ENCODE measurements around the gene LIN7A.
"Not testable (repeated sequence)": the region's sequence is repeated elsewhere in the genome, so short reads cannot be mapped to it uniquely, and the experiment has no call there.

Gene LIN7A

DNA sequence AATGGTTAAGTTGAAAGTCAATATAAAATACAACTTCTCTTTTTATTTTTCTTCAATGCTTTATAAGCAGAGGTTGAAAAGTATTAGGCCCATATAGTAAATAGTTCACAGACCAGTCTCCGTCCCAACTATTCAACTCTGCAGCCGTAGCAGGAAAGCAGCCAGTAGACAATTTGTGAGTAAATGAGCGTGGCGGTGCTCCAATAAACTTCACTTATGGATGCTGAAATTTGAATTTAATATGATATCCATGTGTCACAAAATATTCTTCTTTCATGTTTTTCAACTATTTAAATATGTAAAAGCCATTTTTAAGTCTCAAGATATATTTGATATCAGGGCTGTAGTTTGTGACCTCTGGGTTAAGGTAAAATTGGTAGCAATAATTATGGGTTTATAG is 17.7 kb downstream of the LIN7A start:
- no peak for DNase-seq (ENCODE audit: low spot score)

DNA sequence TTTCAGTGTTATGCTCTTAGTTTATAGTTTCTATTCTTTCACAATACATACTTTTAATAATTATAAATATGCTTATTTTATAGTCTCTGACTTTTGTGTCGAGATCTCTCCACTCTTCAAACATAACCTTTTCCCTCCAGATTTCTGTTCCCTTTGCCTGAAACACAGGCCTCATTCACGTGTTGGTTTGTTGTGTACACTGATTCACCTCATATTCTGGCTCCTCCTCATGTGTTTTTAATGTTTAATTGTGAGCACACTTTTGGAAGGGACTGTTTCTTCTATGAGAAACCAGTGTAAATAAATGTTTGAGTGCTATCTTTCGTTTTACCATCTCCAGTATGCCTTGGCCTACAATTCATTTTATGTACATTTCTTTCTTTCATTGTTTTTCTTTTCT is 20.1 kb downstream of the LIN7A start:
- no peak for DNase-seq (ENCODE audit: low spot score)

DNA sequence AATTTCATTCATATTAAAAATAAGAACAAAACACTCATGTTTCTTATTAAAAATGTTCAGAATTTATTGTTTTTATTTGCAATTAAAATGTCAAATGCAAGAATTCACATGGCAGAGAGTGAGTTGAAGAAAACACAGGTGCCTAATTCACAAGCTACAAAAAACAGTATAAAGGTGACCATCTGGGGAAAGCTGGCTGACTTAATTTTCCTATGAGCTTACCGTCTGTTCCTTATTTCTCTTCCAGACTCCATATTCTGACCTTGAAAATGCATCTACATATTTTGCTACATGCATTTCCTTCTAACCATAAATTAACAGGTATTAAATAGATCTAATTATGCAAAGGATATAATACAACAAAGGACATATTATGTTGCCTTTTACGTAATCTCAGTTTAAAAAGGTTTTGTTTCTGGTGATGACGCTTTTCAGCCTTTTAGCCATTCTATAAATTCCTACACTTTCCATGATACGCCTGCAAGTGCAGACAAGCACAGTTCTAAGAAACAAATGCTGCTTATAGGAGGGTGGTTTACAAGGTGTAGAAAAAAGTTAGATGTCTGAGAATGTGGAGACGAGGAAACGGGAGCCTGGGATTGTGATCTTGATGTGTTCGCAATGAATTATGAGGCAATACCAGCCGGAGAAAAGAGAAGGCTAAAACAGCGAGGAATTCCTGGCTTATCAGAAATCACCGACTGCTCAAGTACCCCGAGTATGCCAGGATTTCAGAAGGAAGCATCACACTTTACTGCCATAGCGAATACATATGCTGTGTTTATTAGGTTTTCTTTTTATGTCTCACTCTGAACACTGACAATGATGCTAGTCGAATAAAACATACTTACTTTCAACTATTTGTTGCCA is 24.6 kb downstream of the LIN7A start:
- DNase-seq (ENCODE audit: low spot score), result no peak

DNA sequence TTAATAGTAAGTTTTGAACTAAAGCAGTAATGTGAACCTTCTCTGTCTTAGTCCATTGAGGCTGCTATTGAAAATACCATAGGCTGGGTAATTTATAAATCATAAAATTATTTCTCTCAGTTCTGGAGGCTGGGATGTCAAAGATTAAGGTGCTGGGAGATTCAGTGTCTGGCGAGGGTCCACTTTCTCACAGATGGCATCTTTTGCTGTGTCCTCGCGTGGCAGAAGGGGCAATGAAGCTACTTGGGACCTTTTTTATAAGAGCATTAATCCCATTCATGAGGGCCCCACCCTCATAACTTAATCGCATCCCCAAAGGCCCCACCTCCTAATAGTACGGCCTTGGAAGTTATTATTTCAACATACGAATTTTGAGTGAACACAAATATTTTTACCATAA is 28.4 kb downstream of the LIN7A start:
- DNase-seq (ENCODE audit: low spot score), result no peak

DNA sequence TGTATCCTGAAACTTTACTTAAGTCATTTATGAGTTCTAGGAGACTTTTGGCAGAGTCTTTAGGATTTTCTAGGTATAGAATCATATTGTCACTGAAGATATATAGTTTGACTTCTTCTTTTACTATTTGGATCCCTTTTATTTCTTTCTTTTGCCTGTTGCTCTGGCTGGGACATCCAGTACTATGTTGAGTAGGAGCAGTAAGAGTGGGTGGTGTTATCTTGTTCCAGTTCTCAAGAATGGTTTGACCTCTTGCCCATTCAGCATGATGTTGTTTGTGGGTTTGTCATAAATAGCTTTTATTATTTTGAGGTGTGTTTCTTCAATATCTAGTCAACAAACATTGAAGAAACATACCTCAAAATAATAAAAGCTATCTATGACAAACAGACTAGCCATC is 35.0 kb downstream of the LIN7A start:
- DNase-seq (ENCODE audit: low spot score), result no peak

DNA sequence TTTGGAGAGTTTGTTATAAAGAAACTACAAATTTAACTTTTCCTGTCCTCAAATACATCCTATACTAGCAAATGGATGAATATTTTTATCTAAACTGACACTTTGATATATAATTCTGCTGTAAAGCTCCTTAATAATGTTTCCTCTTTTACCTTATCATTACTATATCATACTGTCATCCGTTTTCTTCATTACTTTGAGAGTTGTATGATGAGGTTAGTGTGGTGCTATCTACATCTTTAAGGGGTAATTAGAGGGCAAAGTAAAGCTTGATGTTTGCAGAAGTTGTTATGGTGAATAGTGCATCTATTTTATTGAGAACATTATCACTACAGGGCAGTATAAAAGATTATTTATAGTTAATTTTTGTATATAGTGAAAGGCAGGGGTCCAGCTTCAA is 36.1 kb downstream of the LIN7A start:
- no peak for DNase-seq (ENCODE audit: low spot score)

DNA sequence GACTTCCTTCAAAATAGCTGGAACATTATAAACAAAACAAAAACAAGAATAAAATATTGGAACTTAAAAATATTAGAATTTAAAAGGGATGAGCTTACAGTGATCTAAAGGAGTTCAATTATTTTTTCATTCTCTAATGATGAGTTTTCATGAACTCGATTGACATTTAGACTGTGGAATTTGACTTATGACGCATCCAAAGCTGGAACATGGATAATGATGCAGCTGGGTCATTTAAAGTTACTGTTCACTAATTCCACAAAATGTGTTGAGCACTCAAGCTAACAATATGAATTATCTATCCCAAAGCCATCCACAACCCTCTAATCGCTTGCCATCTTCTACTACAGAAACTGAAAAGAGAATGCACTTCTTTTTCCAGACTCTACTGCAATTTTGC is 42.5 kb downstream of the LIN7A start:
- DNase-seq (ENCODE audit: low spot score), result no peak

DNA sequence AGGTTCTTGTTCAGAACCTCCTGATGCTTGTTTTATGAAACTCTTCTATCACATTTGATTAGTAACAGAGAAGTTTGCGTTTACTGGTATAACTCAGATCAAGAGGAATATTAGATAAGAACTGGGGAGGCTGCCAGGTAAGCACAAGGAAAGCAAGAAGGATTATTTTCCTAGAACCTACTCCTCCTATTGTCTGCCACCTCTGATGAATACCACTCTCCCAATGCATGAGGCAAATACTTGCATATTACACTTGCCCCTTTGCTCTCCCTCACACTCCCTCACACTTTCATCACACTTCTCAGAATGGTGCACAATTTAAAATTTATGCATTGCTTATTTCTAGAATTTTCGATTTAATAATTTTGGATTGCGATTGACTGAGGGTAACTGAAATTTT is 43.6 kb downstream of the LIN7A start:
- DNase-seq (ENCODE audit: low spot score), result no peak

DNA sequence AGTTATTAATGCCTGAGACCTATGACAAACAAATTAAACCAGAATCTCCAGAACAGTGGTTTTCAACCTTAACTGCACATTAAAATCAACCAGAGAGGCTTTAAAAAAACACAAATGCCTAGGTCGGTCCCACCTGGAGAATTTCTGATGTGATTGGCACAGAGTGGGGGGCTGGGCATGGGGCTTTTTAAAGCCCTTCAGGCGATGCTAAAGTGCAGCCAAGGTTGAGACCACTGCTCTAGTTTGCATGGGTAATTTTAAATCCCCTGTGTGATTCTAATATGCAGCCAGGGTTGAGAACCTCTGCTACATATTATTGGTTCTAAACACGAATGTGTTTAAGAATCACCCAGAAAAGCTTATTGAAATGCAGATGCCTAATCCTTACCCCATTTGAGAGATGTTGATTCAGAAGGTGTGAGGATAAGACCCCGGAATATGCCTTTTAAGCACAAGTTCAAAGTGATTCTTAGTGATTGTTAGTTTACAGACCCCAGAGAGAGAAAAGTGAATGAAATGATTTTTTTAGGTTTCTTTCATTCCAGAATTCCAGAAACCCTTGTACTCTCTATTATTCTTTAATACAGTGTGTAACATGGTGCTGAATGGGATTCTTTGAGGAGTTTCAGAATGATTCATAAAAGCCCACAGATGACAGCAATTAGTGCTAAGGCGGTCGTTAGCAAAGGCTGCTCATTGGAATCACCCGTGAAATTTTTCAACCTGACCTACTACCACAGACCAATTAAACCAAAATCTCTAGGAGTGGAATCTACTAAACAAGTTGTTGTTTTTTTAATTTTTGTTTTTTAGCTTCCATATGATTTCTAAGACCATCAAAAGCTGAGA is 44.9 kb downstream of the LIN7A start:
- peak; percentile 60 for DNase-seq (ENCODE audit: low spot score)

DNA sequence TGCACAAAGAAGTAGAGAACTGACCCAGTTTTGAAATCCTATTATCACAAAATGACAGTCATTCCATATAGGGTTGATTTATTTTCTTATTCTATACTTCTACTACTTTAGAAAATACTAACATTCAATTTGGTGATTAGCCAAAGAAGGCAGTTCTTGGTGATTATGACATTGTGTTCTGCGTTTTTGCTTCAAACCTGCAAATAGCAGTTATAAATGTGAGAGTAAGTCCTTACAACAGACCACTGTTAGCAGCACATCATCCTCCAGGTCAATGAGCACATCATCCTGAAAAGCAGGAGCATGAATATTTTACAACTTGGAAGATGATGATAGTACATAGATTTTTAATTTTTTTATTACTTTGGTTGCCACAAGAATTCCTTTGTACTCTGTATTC is 53.1 kb downstream of the LIN7A start:
- DNase-seq (ENCODE audit: low spot score), result no peak

DNA sequence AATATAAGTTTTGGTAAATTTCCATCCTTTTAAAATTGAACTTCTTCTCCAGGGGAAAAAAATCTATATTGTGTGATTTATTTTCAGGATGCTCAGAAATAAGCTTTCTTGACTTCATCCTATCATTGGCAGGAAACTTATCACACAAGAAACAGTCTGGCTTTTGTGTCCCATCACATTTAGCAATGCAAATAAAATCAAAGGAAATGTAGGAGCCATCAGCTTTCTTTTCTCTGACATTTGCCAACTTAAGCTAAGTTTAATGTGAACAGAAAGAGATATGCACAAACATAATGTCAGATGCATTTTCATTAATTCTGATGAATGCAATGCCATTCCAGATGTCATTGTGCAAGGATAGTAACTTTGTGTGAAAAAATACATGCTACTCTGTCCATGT is 56.6 kb downstream of the LIN7A start:
- DNase-seq (ENCODE audit: low spot score), result no peak

DNA sequence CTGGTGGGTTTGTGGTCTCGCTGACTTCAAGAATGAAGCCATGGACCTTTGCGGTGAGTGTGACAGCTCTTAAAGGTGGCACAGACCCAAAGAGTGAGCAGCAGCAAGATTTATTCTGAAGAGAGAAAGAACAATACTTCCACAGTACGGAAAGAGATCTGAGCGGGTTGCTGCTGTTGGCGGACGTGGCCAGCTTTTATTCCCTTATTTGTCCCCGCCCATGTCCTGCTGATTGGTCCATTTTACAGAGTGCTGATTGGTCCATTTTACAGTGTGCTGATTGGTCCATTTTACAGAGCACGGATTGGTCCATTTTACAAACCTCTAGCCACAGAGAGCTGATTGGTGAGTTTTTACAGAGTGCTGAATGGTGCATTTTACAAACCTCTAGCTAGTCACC is 59.3 kb downstream of the LIN7A start:
- not testable (repeated sequence) for DNase-seq (ENCODE audit: low spot score)

DNA sequence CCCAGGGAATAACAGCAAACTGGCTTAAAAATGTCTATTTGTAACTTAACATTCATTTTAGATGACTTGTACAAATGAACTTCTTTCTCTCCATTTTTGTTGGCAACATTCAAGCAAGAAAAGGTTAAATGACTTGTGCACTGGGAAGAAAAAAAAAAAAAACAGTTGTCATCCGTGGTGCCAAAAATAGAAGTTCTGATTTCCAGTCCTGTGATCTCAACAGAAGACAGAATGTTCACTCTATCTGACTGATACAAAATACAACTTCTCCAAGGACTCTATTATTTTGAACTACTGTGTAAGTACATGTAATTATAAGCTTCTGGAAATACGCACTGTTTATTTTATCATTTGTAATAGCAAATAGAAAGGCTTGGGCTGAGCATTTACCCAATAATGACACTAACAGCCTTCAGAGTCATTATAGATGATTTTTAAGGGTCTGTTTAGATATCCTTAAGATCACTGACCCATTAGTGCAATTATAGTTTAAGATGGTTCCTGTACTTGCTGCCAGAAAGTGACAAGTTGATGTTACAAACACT is 59.9 kb downstream of the LIN7A start:
- no peak for DNase-seq (ENCODE audit: low spot score)

DNA sequence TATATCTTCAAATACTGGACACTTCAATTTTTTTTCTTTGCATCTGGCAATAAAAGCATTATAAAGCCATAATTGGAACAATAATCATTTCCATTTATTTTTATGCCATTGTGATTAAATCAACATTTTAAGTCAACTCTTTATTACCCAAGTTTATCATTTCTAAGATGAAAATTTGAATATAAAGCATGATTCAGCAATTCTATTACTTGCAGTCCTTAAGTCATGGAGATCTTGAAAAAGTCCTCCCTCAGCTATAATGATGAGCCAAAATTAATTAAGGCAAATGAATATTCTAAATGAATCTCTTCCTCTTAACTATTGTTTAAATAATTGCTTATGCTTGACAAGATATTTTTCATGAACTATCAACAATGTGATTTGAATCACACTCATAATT is 65.7 kb downstream of the LIN7A start:
- no peak for DNase-seq (ENCODE audit: low spot score)

DNA sequence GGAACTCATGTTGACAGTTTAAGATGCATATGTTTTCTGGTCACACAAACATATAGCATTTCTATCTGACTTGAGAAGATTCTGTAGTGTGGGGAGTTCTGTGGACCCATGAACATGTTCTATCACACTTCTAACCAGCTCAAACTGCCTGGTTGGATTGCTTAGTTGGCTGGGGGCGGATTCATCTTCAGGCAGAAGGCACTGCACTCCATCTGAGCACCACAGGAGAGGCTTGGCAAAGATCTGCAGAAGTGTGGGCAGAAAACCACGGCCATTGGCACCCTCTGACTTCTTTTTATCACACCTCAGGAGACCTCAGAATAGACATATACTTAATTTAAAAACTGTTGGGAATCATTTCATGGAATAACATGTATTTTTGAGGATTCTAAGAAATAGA is 68.5 kb downstream of the LIN7A start:
- no peak for DNase-seq (ENCODE audit: low spot score)

DNA sequence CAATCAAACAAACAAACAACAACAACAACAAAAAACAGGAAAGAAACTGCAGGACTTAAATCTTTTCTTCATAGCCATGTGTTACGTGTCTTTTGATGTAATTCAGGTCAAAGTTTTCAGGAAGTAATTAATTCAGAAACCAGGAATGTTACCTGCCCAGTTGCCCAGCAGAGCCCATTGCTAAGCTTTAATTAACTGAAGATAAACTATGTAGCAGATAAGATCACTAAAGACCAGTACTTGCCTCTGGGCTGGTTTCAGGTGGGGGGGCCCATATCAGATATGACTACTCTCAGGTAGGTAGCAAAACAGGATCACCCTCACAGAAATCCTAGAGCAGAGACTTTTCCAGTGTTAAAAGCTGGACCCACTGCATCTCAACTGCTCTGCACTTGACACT is 69.2 kb downstream of the LIN7A start:
- no peak for DNase-seq (ENCODE audit: low spot score)

DNA sequence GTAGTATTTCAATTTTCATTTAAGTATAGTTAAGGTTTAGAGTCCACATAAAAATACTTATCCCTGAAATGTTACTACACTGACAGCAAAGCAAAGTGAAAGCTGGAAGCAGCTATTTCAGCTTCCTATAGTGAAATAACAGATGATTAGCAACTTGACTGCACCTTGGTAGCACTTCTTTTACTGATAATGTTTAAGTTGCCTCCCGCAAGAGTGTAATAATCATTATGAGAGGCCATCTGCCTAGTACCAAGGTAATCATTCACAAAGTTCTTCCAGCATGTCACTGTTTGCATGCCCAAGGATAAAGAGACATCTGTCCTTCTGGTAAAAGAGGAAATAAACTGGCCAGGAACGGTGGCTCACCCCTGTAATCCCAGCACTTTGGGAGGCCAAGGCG is 69.8 kb downstream of the LIN7A start:
- no peak for DNase-seq (ENCODE audit: low spot score)

DNA sequence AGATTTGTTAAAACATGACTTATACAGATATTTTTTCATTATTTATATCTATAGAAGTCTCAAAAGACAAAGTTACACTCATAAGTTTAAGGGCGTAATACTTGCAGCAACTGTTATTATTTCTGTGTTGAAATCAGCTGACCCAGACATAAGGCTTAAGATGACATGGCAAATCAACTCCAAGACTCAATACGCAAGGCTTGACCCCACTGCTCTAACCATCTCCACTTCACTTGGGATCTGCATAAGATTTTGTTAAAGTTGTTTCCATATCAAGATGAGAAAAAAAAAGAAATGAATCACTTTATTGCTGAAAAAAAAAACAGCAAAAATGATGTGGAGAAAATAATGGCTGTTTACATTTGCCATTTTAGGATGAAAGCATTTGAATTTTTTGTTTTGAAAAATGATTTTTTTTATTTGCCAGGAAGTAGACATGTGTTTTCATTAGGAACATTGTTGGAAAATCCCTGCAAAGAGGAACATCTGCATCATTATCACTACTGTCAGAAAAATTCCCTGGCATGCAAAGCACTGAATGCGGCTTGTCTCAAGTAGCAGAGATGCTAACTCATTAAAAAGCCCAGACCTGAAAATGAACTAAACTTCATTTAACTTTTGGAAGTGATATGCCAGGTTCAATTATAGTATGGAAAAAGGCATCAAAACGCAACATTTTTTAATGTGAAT is 73.5 kb downstream of the LIN7A start:
- DNase-seq (ENCODE audit: low spot score), result no peak

DNA sequence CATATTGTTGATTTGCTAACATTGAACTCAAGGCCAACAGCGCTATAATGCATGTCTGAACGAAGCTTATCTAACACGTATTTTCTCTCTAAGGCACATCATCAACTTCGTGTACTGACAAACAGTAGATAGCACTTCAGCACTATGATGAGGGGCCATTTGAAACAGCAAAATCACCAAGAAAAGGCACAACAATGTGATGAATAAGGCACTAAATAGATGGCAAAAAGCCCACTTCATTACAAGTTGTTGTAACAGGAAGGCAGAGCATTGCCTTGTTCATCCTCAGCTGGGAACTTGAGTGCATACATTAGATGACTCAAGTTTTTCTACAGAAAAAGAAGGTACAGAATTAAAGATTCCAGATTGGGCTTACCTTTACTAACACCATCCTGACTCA is 75.2 kb downstream of the LIN7A start:
- no peak for DNase-seq (ENCODE audit: low spot score)

DNA sequence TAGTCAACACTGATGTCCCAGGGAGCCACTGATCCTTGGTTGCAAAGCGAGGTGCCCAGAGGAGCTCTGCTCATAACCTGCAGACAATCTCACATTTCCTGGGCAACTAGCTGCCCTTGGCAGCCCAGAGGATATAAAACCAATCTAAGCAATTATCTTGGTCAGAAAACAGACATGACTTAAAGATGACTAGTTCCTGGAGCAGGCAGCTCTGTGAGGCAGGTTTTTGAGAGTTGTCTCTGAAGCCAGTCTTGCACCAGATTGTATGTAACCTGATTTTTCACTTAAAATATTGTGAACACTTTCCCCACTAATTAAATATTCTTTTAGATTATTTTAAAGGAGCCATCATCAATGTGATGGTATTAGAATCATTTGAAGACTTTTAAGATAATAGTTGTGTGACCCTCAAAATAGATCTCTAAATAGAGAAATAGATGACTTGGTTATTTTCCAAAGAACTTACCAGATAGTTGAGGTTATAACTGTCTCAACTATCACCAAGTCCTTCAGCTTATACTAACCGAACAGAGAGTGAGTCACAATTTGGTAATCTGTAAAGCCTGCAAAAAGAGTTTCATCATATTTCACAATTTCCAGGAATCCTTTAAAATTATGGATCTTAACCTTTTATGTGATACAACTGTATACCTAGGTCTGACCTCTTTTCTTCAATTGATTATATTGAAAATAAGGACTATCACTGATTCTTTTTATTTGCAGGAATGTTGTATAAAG is 75.9 kb downstream of the LIN7A start:
- DNase-seq (ENCODE audit: low spot score), result no peak

DNA sequence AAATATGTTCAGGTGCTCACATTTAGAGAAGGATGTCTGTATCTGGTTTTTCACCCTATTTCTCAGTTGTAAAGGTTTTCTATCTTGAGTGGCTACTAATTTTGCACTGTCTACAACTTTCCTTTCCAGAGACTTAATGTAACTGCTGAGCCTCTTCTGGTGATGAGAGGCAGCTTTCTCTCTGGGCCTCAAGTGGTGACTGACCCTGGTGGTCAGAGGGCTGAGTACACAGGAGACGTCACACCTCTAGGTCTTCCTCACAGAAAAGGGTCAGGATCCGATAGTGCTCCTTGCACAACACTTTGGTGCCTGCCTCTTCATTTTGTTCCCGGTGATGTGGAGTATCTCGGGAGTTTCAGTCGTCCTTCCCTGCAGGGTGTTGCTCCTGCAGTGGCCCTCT is 76.8 kb downstream of the LIN7A start:
- no peak for DNase-seq (ENCODE audit: low spot score)

DNA sequence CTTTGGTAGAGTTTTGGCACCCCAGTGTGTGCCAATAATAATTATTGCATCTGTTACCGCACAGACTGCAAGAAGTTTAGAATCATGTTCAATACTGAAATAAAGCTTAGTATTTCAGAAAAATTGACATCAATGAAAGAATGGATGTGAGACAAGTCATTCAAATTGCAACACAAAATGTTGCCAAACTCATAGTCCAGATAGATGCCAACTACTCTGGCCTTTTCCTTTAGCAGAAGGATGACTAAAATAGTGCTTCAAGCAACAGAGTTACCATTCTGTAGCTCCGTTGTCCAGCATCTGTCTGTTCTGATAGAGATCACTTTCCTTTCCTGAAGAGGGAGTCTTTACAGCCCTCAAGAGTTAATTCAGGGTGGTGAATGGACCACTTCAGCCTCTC is 77.5 kb downstream of the LIN7A start:
- no peak for DNase-seq (ENCODE audit: low spot score)
